HG03439 (cell line): ENCODE results near the gene KHNYN.

Experiments
- ATAC-seq: cut with Tn5 transposase; IDR thresholded peaks from one replicate; pipeline ENCODE4 v1.9.1; 2021; ENCODE audit warnings: mild to moderate bottlenecking, moderate library complexity; ENCODE audit not compliant: unreplicated experiment

KHNYN gene

DNA sequence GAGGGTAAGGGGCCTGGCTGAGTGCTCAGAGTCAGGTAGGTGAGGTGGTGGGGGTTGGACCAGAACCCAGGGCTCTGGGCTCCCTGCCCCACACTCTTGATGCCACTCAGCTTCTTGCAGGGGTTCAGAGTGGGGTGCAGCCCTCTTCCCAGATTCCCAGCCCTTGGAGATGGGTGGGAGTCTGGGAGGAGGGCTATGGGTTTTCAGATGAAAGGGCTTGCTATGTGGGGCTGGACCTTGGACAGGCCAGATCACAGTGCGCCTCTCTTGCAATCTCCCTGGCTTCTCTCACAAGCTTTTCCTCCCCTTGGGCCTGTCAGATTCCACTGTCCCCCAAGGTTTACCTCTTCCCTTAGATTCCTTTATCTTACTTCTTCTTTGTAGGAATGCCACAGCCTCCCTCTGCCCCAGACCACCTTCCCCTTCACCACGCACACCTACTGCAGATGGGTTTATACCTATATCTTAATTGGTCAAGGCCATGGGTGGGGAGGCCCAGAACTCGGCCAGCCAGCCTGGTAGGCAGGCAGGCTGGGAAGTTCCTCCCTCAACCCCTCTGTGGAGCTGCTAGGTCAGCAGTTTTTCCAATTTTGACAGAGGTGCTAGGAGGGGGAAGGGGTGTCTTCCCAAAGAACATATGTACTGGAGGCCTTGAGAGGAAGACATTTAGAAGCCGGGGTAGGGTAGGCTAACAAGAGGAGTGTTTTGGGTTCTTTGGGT lies 29.6 kb upstream of the KHNYN start:
- ATAC-seq: no peak

DNA sequence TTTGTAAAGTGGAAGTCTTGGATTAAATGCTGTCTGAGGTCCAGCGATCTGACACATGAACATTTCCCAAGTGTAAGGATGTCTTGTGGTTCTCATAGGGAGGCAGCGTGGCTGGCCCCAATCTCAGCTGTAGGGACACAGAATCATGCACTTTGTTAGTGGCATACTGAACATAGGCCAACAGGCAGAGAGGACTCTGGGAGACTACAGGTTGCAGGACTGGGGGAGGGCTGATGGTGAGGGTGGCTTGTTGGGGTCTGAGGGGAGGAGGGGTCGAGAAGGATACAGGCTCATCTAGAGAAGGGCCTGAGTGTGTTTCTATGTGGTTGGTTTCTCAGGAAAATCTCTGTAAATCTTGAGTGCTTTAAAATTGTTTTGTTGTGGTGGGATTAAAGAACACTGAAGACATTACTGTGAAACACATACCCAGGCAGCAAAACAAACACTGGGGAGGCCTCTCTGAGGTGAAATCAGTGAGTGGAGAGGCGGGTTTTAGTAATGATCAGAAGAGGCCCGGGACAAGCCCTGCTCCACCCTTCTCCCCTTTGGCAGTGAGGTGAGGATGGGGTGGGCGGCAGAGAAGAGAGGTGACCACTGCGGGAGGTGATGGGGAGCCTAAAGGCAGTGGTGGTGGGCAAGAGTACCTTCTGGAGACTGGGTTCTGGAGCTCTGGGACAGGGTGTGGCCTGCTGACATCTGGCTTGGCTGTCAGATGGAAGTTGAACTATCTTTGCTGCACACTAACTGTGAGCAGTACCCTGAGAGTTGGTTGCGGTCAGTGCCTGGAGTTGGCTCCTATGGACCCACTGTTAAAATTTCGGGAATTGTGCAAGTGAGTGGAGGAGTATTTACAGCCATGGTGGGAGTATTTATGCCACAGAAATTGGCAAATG lies 27.7 kb upstream of the KHNYN start:
- ATAC-seq: no peak

DNA sequence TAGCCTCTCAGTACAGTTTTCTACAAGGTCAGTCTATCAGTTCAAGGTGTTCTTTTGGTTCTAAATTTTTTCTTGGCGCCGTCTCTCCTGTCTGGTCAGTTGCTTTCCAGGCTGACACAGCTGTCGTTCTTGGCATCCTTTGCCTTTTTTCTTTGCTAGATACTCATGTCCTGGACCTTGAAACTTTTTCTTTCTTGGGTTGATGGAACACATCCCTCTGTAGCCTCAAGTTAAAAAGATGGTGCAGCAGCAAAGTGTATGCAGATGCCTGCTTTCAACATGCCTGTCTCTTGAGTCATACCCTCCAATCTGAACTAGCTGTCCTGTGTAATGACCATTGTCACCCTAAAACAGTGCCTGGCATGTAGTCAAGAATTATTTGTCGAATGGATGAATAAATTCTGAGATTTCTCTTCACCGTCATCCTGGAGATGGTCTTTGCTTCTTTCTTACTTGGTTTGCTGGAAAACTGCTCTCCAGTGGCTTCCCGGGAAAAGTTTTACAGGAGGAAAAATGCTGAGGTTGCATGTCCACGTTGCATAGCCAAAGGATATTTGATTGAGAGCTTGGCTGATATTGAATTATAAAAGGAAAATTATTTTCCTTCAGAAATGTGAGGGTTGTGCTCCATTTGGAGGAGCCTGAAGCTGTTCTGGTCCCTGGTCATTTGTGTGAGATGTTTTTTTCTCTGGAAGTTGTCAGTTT lies 26.3 kb upstream of the KHNYN start:
- ATAC-seq: no peak

DNA sequence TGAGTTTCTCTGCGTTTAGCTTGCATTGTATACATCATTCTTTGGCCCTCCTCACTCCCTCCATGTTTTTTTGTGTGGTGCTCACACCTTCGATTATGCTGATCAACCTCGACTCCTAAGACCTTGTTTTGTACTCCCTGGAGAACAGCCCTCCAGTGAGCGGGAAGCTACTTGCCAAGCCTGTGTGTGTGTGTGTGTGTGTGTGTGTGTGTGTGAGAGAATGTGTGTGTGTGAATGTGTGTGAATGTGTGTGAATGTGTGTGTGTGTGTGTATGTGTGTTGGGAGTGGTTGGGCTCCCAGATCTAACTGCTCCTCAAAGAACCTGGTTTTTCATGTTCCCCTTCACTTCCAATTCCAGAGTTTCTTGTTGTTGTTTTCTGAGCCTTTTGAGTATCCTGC lies 24.9 kb upstream of the KHNYN start:
- ATAC-seq: no peak

DNA sequence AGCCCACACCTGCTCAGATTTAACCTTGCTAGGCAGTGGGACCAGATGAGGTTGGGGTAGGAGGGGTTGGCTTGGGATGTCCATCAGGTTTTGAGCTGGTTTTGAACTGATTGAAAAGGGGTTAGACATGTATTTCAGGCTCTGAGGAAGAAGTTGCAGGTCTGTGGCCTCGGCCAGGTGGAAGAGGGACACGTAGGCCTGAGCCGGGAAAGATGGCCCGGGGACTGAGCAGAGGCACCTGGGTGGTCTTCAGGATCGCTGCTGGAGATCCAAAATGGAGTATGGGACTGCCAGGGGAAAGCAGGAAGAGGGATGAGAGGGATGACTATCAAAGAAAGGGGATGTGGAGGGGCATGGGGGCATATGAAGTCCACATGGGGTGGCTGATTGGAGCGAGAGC lies 23.3 kb upstream of the KHNYN start:
- no peak for ATAC-seq

DNA sequence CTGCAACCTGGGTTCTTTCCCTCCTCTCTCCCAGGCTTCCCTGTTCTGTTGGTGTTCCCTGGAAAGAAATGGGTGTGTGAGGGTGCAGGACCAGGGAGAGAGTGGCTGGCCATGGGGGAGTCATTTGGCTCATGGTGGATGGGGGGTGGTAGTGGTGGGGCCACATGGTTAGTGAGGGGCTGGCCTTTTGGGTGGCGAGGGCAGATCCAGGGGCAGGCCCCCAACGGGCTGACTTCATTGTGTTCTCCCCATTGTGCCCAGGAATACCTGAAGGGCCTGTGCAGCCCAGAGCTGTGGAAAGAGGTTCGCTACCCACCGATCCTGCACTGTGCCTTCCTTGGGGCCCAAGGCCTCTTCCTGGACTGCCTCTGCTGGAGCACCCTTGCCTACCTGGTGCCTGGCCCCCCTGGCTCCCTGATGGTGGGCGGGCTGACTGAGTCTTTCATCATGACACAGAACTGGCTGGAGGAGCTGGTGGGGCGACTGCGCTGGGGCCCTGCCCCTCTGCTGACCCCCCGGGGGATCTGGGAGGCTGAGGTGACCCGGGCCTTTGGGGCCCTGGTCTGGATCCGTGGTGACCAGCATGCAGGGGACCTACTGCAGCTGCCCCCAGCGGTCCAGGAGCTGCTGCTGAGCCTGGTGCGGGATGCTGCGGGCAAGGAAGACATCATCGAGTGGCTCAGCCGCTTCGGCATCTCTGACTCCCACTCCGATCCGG lies 22.0 kb upstream of the KHNYN start:
- ATAC-seq: no peak

DNA sequence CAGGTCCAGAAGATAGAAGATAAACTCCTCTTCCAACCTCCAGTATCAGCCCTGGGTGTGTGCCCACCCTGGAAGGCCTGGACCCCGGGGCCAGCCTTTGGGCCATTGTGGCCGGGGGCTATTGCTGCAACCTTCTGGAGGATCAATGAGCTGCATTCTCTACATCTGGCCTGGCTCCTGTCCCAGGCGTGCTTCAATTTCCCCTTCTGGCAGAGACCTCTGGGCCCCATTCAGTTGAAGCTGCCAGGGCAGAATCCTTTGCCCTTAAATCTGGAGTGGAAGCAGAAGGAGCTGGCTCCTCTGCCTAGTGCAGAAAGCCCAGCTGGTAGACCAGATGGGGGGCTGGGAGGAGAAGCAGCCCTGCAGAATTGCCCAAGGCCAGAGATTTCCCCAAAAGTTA lies 21.0 kb upstream of the KHNYN start:
- no peak for ATAC-seq

DNA sequence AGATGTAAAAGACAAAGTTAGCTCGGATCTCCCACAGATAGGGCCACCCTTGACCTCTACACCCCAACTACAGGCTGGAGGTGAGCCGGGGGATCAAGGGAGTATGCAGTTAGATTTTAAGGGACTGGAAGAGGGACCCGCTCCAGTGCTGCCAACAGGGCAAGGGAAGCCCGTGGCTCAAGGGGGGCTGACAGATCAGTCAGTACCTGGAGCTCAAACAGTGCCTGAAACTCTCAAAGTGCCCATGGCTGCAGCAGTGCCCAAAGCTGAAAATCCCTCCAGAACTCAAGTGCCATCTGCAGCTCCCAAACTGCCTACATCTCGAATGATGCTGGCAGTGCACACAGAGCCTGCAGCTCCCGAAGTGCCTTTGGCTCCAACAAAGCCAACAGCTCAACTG lies 20.6 kb upstream of the KHNYN start:
- ATAC-seq: no peak

DNA sequence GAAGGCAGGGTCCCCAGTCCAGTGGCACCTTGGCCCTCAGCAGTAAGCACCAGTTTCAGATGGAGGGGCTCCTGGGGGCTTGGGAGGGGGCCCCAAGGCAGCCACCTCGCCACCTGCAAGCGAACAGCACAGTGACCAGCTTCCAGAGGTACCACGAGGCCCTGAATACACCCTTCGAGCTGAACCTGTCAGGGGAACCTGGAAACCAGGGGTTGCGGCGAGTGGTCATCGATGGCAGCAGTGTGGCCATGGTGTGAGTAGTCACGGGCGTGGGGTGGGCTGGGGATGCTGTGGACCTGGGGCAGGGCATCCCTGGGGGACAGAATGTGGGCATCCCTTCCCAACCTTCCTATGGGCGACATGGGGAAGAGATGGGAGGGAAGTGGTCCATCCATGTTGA lies 19.8 kb upstream of the KHNYN start:
- no peak for ATAC-seq

DNA sequence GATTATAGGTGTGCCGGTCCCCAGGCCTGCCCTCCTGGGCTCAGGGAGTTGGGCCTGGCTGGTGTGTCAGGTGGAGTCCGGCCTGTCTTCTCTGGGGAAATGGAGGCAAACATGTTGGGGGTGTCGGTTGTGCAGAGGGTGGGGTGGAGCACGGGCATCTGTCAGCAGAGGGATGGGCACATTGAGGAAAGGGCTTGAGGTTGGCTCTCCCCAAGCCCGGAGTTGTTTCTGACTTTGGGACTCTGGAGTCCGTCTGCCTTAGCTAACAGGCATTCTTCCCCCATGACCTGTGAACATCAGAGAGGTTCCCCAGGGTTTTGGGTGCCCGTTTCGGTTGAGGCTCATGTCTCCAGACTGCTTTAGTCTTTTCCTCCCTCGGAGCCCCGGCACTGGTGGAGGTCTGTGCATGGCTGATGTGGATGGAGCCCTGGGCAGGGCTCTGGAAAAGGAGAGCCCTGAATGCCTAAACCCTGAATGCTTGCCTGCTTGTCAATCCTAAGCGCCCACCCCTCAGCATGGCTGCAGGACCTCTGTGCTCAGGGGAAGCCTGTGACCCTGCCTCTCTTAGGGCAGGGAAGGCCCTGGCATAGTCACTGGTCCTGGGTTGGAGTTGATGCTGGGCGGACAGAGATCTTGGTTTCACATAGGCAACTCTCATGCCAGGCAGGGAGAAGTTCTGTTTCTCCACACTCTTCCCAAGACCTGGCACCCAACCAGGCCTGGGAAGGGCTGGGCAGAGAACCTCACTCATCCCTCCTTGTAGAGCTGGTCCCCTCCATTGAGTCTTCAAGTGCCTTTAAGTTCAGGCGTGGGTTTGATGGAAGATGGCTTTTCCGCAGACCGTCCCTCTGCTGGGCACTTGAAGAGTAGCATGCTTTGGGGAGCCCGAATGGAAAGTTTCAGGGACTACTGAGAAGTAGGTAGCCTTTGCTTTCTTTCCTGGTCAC lies 18.0 kb upstream of the KHNYN start:
- no peak for ATAC-seq

DNA sequence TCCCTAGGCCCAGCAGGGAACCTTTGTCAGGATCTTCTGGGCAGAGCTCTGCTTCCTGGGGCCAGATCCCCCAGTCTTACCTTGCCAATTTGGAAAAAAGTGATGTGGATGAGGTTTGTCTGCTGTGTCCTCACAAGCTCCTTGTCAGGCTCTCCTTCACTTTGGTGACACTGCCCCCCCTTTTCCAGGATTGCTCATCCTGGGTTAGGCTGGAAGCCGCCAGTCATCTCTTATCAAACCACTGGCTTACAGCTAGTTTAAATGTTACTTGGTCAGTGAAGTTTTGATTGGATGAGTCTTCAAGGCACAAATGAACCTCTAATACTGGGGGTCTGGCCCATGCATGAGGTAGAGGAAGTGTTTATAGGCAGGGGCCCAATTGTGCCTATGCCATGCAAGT lies 15.7 kb upstream of the KHNYN start:
- ATAC-seq: no peak

DNA sequence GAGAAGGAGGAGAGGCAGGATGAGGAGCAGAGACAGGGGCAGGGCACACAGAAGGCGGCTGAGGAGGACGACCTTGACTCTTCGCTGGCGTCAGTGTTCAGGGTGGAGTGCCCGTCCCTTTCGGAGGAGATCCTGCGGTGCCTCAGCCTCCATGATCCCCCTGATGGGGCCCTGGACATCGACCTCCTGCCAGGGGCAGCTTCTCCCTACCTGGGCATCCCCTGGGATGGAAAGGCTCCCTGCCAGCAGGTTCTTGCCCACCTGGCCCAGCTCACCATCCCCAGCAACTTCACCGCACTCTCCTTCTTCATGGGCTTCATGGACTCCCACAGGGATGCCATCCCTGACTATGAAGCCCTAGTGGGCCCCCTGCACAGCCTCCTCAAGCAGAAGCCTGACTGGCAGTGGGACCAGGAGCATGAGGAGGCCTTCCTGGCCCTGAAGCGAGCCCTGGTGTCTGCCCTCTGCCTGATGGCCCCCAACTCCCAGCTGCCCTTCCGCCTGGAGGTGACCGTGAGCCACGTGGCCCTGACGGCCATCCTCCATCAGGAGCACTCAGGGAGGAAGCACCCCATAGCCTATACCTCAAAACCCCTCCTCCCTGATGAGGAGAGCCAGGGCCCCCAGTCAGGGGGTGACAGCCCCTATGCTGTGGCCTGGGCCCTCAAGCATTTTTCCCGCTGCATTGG lies 14.9 kb upstream of the KHNYN start:
- ATAC-seq: no peak

DNA sequence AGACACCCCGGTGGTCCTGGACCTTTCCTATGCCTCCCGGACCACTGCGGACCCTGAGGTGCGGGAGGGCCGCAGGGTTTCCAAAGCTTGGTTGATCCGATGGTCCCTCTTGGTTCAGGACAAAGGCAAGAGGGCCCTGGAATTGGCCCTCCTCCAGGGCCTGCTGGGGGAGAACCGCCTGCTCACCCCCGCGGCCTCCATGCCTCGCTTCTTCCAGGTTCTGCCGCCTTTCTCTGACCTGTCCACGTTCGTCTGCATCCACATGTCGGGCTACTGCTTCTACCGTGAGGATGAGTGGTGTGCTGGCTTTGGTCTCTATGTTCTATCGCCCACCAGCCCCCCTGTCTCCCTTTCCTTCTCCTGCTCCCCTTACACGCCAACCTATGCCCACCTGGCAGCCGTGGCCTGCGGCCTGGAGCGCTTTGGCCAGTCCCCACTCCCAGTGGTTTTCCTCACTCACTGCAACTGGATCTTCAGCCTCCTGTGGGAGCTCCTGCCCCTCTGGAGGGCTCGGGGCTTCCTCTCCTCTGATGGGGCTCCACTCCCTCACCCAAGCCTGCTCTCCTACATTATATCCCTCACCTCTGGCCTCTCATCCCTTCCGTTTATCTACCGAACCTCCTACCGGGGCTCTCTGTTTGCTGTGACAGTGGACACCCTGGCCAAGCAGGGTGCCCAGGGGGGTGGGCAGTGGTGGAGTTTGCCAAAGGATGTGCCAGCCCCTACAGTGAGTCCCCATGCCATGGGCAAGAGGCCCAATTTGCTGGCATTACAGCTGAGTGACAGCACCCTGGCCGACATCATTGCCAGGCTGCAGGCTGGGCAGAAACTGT lies 14.1 kb upstream of the KHNYN start:
- no peak for ATAC-seq

DNA sequence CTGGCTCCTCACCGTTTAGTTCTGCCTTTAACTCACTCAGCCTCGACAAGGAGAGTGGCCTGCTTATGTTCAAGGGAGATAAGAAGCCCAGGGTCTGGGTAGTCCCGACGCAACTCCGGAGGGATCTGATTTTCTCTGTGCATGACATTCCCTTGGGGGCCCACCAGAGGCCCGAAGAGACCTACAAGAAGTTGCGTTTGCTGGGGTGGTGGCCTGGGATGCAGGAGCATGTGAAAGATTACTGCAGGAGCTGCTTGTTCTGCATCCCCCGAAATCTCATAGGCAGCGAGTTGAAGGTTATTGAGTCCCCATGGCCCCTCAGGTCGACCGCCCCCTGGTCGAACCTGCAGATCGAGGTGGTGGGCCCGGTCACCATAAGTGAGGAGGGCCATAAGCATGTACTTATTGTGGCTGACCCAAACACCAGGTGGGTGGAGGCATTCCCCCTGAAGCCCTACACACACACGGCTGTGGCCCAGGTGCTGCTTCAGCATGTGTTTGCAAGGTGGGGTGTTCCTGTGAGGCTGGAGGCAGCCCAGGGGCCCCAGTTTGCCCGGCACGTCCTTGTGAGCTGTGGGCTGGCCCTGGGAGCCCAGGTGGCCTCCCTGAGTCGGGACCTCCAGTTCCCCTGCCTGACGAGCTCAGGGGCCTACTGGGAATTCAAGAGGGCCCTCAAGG lies 13.4 kb upstream of the KHNYN start:
- ATAC-seq: no peak

DNA sequence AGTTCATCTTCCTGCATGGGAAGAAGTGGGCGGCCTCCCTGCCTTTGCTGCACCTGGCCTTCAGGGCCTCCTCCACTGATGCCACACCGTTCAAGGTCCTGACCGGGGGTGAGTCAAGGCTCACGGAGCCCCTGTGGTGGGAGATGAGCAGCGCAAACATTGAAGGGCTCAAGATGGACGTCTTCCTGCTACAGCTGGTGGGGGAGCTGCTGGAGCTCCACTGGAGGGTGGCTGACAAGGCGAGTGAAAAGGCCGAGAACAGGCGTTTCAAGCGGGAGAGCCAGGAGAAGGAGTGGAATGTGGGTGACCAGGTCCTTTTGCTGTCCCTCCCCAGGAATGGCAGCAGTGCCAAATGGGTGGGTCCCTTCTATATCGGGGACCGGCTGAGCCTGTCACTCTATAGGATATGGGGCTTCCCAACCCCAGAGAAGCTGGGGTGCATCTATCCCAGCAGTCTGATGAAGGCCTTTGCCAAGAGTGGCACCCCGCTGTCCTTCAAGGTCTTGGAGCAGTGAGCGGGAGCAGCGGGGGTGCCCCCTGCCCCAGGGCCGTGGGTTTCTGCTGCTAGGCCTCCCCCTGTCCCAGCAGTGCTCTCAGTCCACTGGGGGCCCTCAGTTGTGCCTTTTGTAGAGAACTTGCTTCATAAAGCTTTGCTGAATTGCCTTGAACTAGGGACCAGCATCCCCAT lies 12.7 kb upstream of the KHNYN start:
- ATAC-seq: no peak

DNA sequence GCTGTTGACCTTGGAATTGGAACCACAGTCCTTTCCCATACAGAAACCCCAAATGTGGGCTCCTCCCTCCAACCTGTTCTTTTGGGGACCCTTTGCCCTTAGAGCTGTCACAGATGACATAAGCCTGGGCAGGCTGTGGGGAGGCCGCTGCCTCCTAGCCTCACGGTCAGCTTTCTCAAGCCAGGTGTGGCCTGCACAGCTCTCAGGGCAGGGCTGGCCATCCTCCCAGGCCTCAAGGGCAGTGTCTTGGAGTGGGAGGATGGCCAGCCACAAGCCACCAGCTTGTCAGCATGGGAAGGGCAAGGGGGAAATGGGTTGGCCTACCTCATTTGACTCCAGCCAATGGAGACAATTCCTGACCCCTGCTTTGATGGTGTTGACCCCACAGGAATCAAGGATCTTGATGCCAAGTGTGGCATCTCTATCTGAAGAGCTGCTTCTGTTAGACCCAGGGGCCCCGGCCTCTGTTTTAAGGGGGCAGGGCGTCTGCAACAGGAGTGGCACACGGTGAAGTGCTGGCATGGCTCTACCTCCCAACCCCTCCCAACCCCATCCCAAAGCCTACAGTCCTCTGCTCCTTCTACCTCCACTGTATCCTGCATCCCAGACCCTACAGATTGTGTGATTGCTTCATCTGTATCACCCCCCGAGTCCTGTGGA lies 11.8 kb upstream of the KHNYN start:
- no peak for ATAC-seq

DNA sequence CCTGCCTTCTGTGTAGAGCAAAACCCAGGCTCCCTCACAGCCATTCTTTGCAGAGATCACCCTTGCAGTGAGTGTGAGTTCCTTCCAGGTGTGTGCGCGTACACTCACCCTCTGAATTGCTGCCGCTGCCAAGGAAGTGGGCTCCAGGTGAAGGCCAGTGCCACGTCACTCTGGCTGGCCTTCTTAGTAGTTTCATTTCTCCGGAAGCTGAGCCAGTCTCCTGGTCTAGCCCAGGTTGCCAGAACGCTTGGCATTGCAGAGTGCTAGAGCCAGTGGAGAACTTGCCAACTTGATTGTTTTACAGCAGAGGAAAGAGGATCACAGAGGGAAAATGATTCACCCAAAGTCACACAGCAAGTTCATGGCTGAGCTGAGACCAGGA lies 11.3 kb upstream of the KHNYN start:
- ATAC-seq: no peak
